Hippocampal formation (tissue), 2 donors: ENCODE results near the gene VIM.
"Not testable (repeated sequence)": the region's sequence is repeated elsewhere in the genome, so short reads cannot be mapped to it uniquely, and the experiment has no call there.

Source experiments
- DNase-seq, 2 donors: peaks; one replicate each; lab custom pipeline; 2025; lab: John Stamatoyannopoulos, UW

The VIM gene

DNA sequence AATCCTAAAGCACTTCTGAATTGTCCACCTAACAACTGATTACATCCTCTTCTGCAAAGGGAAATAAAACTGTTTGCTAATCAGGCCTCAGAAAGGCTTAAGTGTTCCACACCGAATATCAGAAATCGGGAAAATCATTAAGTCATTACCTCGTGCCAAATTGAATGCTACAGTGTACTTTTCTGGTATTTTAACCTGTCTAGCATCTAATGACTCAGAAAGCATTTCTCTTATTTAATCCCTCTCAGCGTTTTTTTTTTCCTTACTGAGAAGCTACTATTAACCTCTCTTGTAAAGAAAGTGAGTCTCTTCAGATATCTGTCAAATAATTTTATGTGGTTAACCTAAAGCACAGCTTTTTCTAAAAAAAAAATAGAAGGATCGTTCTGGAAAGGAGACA lies 28.6 kb downstream of the VIM start:
- no peak for DNase-seq

DNA sequence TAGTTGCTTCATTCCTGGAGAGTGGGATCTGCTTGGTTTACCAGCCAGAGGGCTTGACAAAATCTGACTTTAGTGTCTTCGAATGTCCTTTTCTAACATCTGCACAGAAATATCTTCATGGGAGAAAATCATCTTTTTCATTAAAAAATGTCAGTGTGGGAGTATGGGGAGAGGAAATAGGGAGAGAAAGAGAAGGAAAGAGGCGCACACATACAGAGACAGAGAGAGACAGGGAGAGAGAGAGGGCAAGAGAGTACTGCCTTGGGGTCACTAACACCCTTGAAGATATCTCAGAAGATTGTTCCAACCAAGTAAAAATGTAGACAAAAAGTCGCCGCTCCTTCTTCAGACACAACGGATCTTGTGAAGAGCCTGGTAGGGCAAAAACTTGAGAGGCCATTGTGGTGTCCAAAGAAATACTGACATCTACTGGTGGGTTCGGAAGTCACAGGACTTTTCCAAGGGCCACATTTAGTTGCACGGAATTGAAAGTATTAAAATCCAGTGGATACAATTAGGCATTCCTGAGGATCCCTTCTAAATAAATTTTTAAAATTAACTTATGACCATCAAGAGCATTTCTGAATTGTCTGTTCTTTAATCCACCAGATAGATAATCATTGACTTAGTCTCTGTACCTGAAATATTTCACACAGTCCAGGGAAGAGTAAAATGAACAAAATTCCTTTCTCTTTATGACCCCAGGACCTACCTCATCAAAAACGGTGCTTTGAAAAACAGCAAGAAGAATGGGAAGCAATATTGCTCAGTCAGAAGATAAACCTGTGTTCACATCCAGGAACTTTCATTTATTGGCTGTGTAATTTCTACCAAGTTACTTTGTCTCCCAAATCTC lies 29.7 kb downstream of the VIM start:
- peak; percentile 28 to 74 for DNase-seq

DNA sequence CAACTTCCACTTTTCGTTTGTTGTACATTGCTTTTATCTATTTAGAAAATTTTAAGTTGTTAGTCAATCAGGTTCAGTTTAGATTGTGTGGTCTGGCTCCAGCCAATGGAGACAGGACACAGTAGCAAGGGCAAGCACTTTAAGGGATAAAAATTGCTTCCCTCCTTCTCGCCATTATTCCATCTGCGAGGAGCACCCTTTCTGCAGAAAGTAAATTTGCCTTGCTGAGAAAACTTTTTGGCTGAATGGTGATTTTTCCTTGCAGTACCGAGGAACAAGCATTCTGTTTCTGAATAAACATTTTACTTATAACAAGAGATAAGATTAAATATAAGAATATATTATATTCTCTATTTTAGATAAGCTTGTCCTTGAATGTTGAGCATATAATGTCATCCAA lies 34.5 kb downstream of the VIM start:
- DNase-seq: no peak

DNA sequence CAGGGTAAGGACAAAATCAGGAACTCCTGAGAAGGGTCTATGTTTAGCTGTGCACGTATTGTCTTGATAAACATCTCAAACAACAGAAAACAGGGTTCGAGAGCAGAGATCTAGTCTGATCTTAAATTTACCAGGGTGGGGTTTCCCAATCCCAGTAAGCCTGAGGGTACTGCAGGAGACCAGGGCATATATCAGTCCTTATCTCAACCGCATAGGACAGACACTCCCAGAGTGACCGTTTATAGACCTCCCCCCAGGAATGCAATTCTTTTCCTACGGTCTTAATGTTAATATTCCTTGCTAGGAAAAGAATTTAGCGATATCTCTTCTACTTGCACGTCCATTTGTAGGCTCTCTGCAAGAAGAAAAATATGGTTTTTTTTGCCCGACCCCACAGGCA lies 35.5 kb downstream of the VIM start:
- no peak for DNase-seq

- DNase-seq: no peak
Observed at GRCh38 chr10:17265468-17265867, 37.4 kb downstream of the VIM start.

GRCh38 chr10:17266549-17266948 lies 38.5 kb downstream of the VIM start:
- DNase-seq: not testable (repeated sequence)

DNA sequence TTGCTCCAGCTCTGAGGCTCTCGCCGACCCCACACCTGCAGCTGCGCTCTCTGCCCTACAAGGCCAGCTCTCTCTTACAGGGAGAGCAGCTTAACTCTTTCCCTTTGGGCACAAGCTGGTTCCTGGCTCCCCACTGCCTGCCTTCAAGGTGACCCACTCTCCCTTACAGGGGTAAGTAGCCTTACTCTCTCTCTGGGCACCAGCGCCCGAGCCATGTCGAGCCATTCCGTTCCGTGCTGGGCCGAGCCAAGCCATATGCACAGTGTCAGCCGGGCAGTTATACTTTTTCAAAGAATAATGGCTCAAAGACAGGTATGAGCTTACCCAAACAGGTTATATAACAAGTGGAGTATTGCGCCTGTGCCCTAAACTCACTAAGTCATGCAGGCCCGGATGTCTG lies 44.6 kb downstream of the VIM start:
- no peak for DNase-seq

GRCh38 chr10:17273403-17273802 lies 45.4 kb downstream of the VIM start:
- no peak for DNase-seq

GRCh38 chr10:17276756-17277424 lies 48.8 kb downstream of the VIM start:
- no peak for DNase-seq

GRCh38 chr10:17278607-17279240 lies 50.7 kb downstream of the VIM start:
- no peak for DNase-seq

- no peak for DNase-seq
Observed at GRCh38 chr10:17282311-17282710, 54.3 kb downstream of the VIM start.

GRCh38 chr10:17286562-17287550 lies 58.8 kb downstream of the VIM start:
- no peak for DNase-seq
